ENCODE measurements around the gene RHO.
"Not testable (repeated sequence)": the region's sequence is repeated elsewhere in the genome, so short reads cannot be mapped to it uniquely, and the experiment has no call there.

RHO gene

DNA sequence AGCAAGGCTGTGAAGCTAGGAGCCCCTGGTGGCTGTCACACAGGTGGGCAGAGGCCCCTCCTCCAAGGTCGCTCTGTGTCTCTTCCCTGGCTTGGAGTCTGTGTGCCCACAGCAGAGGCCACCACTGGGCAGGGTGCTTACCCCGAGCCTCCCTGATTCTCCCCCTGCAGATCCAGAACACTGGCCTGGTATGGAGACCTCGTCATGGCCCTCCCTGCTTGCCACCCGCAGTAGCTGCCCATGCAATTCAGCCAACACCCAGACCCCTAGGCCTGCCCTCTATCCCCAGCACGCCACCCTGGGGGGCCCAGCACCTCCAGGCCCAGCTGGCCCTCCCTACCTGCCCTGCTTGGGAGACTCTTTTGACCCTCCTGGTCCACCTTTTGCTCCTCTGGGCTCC, 5.5 kb upstream of the RHO start:
- no peak for DNase-seq

DNA sequence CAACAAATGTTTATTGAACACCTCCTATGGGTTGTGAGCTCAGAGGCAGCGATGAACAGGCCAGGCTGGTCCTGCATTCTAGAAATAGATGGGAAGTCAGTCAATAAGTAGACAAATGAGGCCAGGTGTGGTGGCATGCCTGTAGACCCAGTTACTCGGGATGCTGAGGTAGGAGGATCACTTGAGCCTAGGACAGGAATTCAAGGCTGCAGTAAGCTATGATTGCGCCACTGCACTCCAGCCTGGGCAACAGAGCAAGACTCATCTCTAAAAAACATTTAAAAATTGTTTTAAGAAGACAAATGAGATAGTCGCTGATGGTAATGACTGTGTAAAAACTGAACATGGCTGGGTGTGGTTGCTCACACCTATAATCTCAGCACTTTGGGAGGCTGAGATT, 4.4 kb upstream of the RHO start:
- no peak for DNase-seq

DNA sequence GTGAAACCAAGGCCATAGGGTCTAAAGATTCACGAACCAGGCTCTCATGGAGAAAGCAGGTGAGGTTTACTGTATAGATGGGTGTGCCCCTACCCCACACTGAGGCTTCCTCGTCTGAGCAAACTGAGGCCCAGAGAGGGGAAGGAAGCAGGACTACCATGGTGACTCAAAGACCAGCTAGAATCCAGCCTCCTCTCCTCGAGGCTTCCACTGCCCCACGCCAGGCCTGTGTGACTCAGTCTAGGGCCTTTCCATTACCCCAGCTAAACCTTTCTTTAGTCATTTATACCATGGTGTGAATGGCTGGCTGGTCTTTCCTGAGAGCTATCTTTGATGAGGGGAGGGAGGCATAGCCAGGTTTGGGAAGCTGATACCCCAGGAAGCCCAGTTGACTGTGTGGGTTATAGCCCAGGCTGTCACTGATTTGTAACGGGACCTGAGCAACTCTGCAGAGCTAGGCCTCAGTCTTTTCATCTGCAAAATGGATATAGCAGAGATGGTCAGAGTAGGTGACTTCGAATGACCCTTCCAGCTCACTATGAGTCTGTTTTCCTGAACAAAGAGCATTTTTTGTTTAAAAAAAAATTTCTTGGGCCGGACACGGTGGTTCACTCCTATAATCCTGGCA, 3.0 kb upstream of the RHO start:
- no peak for DNase-seq

DNA sequence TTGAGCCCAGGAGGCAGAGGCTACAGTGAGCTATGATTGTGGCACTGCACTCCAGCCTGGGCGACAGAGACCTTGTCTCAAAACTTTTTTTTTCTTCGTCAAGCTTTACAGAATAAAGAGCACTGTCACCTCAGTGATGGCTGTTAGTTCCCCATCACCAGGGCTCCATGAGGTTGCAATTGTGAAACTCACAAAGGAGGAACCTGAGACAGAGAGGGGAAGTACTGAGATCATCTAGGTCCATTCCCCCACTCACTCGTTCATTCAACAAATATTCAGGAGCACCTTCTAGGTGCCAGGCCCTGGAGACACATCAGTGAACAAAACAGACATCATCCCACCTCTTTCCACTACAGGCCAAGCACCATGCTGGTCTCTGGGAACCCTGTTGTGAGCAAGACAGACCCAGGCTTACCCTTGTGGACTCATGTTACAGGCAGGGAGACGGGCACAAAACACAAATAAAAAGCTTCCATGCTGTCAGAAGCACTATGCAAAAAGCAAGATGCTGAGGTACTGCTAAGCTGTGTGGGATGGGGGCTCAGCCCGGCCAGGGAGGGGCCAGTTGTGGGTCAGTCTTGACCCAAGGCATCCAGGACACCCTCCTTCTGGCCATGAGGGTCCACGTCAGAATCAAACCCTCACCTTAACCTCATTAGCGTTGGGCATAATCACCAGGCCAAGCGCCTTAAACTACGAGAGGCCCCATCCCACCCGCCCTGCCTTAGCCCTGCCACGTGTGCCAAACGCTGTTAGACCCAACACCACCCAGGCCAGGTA, 2.1 kb upstream of the RHO start:
- DNase-seq, result no peak

GRCh38 chr3:129527262-129527661, 1.2 kb upstream of the RHO start:
- DNase-seq, result no peak

GRCh38 chr3:129529436-129530210, 1.2 kb downstream of the RHO start:
- DNase-seq, result no peak

DNA sequence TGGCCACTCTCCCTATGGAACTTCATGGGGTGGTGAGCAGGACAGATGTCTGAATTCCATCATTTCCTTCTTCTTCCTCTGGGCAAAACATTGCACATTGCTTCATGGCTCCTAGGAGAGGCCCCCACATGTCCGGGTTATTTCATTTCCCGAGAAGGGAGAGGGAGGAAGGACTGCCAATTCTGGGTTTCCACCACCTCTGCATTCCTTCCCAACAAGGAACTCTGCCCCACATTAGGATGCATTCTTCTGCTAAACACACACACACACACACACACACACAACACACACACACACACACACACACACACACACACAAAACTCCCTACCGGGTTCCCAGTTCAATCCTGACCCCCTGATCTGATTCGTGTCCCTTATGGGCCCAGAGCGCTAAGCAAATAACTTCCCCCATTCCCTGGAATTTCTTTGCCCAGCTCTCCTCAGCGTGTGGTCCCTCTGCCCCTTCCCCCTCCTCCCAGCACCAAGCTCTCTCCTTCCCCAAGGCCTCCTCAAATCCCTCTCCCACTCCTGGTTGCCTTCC, 1.9 kb downstream of the RHO start:
- no peak for DNase-seq

DNA sequence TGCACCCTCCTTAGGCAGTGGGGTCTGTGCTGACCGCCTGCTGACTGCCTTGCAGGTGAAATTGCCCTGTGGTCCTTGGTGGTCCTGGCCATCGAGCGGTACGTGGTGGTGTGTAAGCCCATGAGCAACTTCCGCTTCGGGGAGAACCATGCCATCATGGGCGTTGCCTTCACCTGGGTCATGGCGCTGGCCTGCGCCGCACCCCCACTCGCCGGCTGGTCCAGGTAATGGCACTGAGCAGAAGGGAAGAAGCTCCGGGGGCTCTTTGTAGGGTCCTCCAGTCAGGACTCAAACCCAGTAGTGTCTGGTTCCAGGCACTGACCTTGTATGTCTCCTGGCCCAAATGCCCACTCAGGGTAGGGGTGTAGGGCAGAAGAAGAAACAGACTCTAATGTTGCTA, 2.4 kb downstream of the RHO start:
- no peak for DNase-seq

DNA sequence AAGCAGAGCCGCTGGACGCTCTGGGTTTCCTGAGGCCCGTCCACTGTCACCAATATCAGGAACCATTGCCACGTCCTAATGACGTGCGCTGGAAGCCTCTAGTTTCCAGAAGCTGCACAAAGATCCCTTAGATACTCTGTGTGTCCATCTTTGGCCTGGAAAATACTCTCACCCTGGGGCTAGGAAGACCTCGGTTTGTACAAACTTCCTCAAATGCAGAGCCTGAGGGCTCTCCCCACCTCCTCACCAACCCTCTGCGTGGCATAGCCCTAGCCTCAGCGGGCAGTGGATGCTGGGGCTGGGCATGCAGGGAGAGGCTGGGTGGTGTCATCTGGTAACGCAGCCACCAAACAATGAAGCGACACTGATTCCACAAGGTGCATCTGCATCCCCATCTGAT, 3.3 kb downstream of the RHO start:
- no peak for DNase-seq

GRCh38 chr3:129532261-129532660, 3.8 kb downstream of the RHO start:
- DNase-seq, result no peak

DNA sequence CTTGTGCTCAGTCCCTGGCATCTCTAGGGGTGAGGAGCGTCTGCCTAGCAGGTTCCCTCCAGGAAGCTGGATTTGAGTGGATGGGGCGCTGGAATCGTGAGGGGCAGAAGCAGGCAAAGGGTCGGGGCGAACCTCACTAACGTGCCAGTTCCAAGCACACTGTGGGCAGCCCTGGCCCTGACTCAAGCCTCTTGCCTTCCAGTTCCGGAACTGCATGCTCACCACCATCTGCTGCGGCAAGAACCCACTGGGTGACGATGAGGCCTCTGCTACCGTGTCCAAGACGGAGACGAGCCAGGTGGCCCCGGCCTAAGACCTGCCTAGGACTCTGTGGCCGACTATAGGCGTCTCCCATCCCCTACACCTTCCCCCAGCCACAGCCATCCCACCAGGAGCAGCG, 5.0 kb downstream of the RHO start:
- no peak for DNase-seq

DNA sequence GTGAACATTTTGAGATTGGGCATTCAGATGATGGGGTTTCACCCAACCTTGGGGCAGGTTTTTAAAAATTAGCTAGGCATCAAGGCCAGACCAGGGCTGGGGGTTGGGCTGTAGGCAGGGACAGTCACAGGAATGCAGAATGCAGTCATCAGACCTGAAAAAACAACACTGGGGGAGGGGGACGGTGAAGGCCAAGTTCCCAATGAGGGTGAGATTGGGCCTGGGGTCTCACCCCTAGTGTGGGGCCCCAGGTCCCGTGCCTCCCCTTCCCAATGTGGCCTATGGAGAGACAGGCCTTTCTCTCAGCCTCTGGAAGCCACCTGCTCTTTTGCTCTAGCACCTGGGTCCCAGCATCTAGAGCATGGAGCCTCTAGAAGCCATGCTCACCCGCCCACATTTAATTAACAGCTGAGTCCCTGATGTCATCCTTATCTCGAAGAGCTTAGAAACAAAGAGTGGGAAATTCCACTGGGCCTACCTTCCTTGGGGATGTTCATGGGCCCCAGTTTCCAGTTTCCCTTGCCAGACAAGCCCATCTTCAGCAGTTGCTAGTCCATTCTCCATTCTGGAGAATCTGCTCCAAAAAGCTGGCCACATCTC, 6.1 kb downstream of the RHO start:
- no peak for DNase-seq

DNA sequence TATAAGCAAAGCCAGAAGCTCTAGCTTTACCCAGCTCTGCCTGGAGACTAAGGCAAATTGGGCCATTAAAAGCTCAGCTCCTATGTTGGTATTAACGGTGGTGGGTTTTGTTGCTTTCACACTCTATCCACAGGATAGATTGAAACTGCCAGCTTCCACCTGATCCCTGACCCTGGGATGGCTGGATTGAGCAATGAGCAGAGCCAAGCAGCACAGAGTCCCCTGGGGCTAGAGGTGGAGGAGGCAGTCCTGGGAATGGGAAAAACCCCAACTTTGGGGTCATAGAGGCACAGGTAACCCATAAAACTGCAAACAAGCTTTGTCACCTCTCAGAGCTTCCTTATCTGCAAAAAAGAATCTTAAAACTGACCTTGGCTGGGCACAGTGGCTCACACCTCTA, 6.6 kb downstream of the RHO start:
- no peak for DNase-seq

- DNase-seq, result no peak
These were observed 7.9 kb downstream of the RHO start for GRCh38 chr3:129536374-129536667.

DNA sequence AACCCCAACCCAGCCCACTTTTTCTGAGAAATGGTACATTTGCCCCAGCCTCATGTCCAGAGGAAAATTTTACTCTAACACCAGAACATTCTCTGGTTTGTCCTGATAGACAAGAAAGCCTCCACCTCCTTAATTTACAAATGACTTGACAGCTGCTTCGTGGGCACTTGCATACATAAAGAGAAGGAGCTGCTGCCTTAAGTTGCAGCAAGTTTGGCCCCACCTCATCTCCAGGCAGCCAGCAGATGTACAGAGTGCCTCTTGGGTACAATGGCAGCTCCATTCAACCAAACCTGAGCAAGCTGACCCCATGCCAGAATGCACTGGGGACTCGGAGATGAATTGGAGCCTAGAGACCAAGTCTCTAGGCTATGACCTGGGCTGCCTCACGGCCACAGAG, 8.4 kb downstream of the RHO start:
- DNase-seq, result no peak

DNA sequence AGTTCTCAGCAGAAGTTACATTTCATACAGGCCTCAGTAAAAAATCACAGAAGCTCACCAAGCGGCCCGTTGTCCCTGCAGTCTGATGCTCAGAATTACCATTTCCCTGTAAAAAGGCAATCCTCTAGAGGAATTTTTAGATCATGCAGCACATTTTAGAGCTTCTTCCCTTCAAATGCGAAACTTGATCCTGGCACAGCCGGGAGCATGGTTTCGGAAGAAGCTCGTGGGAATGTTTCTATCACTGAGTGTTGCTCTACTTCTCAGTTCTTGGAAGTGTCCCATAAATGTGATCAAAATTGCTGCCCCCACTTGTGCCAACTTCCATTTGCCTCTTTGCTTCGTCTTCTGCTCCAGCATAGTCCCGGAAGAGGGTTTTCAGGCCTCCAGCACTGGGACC, 10.8 kb downstream of the RHO start:
- no peak for DNase-seq

DNA sequence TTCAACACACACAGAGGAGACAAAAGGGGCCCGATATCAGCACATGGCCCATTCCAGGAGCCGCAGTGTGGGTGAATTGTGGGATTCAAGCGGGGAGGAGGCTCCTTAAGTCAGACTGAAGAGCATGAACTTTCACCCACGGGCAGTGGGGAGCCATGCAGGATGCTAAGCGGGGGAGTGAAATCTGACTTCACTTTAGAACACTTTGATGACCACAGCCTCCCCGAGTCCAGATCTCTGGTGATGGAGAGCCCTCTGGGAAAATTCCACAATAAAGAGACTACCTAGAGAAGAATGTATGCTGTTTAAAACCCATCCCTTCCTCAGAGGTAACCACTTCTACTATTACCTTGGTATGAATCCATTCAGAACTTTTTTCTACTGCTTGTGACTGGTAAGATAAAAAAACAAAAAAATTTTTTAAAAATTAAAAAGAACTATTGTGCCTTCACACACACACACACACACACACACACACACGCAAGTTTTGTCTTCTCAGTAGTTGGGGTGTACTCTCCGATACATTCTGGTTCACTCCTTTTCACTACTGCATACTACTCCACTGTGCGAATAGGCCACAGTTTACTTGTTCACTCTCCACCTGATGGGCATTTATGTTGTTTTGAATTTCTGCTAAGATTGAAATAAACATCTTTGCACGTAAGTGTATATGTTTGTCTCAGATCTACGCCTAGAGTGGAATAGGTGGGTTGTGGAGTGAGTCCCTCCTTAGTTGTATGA, 12.5 kb downstream of the RHO start:
- DNase-seq, result no peak

DNA sequence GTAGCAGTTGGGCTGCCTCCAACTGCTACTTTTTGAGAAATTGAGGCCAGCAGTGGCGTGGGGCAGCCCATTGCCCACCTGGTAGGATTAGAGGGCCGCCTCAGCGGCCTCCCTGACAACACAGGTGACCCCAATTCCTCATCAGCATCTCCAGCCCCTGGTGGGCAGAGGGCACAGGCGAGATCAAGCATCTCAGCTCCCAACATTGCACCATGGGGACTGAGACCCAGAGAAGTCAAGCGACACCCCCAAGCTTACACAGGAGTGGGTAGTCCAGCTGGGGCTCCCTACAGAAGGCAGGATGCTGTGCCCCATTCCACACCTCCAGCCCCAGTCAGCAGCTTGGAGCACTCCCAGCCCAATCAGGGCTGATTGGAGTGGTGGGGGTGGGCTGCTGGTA, 14.3 kb downstream of the RHO start:
- DNase-seq, result no peak

GRCh38 chr3:129543156-129543790, 14.8 kb downstream of the RHO start, which contains the start of gene H1-8:
Gene H1-8 (plus strand): TSS chr3:129543175. CDS start chr3:129543219, 44 bp downstream.
- no peak for DNase-seq

- DNase-seq, result no peak
These were observed 15.6 kb downstream of the RHO start for GRCh38 chr3:129543999-129544398.

DNA sequence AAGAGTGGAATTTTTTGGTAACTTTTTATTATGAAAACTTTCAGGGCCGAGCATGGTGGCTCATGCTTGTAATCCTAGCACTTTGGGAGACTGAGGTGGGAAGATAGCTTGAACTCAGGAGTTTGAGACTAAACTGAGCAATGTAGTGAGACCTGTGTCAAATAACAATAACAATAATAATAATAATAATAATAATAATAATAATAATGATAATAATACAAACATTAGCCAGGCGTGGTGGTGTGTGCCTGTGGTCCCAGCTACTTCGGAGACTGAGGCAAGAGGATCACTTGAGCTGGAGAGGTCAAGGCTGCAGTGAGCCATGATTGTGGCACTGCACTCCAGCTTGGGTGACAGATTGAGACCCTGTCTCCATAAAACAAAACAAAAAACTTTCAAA, 17.5 kb downstream of the RHO start:
- DNase-seq, result not testable (repeated sequence)

DNA sequence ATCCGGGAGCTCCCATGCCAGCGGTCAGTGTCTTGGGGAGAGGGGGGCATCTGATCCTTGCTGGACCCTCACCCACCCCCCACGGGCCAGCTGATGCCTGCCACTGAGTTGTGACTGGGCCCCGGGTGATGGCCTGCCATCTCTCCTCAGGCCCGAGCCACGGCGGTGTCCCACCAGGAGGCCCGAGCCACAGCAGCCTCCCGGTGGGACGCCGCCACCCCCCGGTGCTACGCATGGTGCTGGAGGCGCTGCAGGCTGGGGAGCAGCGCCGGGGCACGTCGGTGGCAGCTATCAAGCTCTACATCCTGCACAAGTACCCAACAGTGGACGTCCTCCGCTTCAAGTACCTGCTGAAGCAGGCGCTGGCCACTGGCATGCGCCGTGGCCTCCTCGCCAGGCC, 18.8 kb downstream of the RHO start:
- DNase-seq, result no peak

Data from NCI-H510A treated with DMSO at 0.1 percent for 48 hours (cell line).